Sigmoid colon (tissue), 4 donors: Measurements from ENCODE around the gene USH2A.

Experiments
- POLR2A ChIP-seq, 2 donors: fragments of 450-650 bp; IDR thresholded peaks; one replicate each; pipeline ENCODE4 v1.6.1; 2016; ENCODE audit warnings: antibody characterized with exemption in 2 of 2, mild to moderate bottlenecking in 2 of 2, moderate library complexity in 2 of 2
- POLR2AphosphoS5 ChIP-seq, 4 donors: sonication (generic); formaldehyde crosslinking; IDR thresholded peaks; one replicate each; pipeline ENCODE4 v1.6.1; 2017; ENCODE audit warnings: antibody characterized with exemption in 4 of 4
- TF ChIP-seq, protein P1 (sequence below), 4 experiments: fragments of 450-650 bp in 3 of 4; fragments of 200-600 bp in 1 of 4; IDR thresholded peaks; one replicate each; pipeline ENCODE4 v1.5.1; 2016 to 2019; ENCODE audit warnings: antibody characterized with exemption in 4 of 4, mild to moderate bottlenecking in 3 of 4, moderate library complexity in 2 of 4

DNA sequence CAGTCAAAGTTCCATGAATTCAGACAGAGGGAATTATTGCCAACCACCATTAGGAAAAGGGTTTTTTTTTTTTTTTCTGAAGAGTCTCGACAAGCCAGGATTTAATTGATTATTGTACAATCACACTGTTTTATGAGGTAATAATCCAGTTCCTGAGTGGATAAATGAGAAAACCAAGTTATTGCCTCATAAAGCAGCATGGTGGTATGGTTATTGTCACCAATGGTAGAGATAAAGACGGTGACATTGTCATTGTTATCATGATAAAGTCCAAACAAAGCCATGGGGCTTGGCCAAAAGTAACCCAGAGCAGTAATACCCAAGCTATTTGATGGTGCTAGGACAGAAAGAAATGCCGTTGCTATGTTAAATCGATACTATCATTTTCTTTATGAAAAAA, 232.8 kb downstream of the USH2A start:
- TF ChIP-seq, protein P1, sequence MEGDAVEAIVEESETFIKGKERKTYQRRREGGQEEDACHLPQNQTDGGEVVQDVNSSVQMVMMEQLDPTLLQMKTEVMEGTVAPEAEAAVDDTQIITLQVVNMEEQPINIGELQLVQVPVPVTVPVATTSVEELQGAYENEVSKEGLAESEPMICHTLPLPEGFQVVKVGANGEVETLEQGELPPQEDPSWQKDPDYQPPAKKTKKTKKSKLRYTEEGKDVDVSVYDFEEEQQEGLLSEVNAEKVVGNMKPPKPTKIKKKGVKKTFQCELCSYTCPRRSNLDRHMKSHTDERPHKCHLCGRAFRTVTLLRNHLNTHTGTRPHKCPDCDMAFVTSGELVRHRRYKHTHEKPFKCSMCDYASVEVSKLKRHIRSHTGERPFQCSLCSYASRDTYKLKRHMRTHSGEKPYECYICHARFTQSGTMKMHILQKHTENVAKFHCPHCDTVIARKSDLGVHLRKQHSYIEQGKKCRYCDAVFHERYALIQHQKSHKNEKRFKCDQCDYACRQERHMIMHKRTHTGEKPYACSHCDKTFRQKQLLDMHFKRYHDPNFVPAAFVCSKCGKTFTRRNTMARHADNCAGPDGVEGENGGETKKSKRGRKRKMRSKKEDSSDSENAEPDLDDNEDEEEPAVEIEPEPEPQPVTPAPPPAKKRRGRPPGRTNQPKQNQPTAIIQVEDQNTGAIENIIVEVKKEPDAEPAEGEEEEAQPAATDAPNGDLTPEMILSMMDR (IDR thresholded peaks at IDR 0.05), result no peak
- no peak for TF ChIP-seq POLR2A (IDR thresholded peaks at IDR 0.05)
- no peak for TF ChIP-seq POLR2AphosphoS5 (IDR thresholded peaks at IDR 0.05)
